ENCODE measurements around the gene TPRN.
A peak's percentile ranks its signal among the peaks of the same experiment; 100 is the strongest.
"Not testable (repeated sequence)": the region's sequence is repeated elsewhere in the genome, so short reads cannot be mapped to it uniquely, and the experiment has no call there.

The TPRN gene

GRCh38 chr9:137200311-137201204 lies at the start of gene TPRN:
TSS of gene TPRN (minus strand) at chr9:137200741. CDS start at chr9:137200711, 30 bp downstream.
- DNase-seq (ENCODE audit: low read depth in 1 of 2, low spot score in 1 of 2), result peak; percentile 88 to 99

GRCh38 chr9:137247916-137248175 lies 47.3 kb upstream of the TPRN start:
- DNase-seq (ENCODE audit: low read depth in 1 of 2, low spot score in 1 of 2), result no peak

- no peak for DNase-seq (ENCODE audit: low read depth in 1 of 2, low spot score in 1 of 2)
Measured at GRCh38 chr9:137247135-137247915, 46.8 kb upstream of the TPRN start.

- DNase-seq (ENCODE audit: low read depth in 1 of 2, low spot score in 1 of 2), result no peak
Measured at GRCh38 chr9:137245450-137246421, 45.2 kb upstream of the TPRN start.

GRCh38 chr9:137244486-137245449 lies 44.2 kb upstream of the TPRN start:
- DNase-seq (ENCODE audit: low read depth in 1 of 2, low spot score in 1 of 2), result no peak

GRCh38 chr9:137243626-137244485 lies 43.3 kb upstream of the TPRN start:
- no peak for DNase-seq (ENCODE audit: low read depth in 1 of 2, low spot score in 1 of 2)

GRCh38 chr9:137243266-137243625 lies 42.7 kb upstream of the TPRN start:
- not testable (repeated sequence) for DNase-seq (ENCODE audit: low read depth in 1 of 2, low spot score in 1 of 2)

- DNase-seq (ENCODE audit: low read depth in 1 of 2, low spot score in 1 of 2), result no peak
Measured at GRCh38 chr9:137242269-137243203, 42.0 kb upstream of the TPRN start.

- peak; percentile 36 to 55 for DNase-seq (ENCODE audit: low read depth in 1 of 2, low spot score in 1 of 2)
Measured at GRCh38 chr9:137241490-137242268, 41.1 kb upstream of the TPRN start.

GRCh38 chr9:137240841-137241489 lies 40.4 kb upstream of the TPRN start, which contains the start of gene TUBB4B:
TSS of gene TUBB4B (plus strand) at chr9:137241287. CDS start at chr9:137241361, 74 bp downstream.
- peak; percentile 88 to 98 for DNase-seq (ENCODE audit: low read depth in 1 of 2, low spot score in 1 of 2)

- DNase-seq (ENCODE audit: low read depth in 1 of 2, low spot score in 1 of 2), result peak in 1 of 2 donors; percentile 54
Measured at GRCh38 chr9:137240318-137240840, 39.8 kb upstream of the TPRN start.

GRCh38 chr9:137239541-137240200 lies 39.1 kb upstream of the TPRN start:
- not testable (repeated sequence) for DNase-seq (ENCODE audit: low read depth in 1 of 2, low spot score in 1 of 2)

- DNase-seq (ENCODE audit: low read depth in 1 of 2, low spot score in 1 of 2), result no peak
Measured at GRCh38 chr9:137237759-137238726, 37.5 kb upstream of the TPRN start.

GRCh38 chr9:137236936-137237421 lies 36.4 kb upstream of the TPRN start:
- DNase-seq (ENCODE audit: low read depth in 1 of 2, low spot score in 1 of 2), result no peak

Measured in activated CD4-positive, alpha-beta T cell treated with anti-CD3 and anti-CD28 coated beads, Interleukin-2, amount 50 U/mL, for 24 hours (primary cell).